ENCODE data around the gene ALOX5. TPM values are rescaled to one million over a fixed set of nuclear protein-coding genes. Genes with fewer than 3 reads are reported as not detected.
"Not testable (repeated sequence)": the region's sequence is repeated elsewhere in the genome, so short reads cannot be mapped to it uniquely, and the experiment has no call there.

ALOX5 gene
- total and polyA plus RNA-seq, 2 of the 4 experiments (the other 2 are of a cell fraction), result not detected

- no peak overlapping the region for H2AFZ ChIP-seq (replicated peaks; ENCODE audit: low read length, poor library complexity)
- no CpG with 5 or more reads among the region's 2 CpGs for WGBS, 2 experiments (ENCODE audit: extremely low coverage in 2 of 2, insufficient read length in 1 of 2)
- H3K27ac ChIP-seq (ENCODE audit: insufficient read depth, low read length), result no peak overlapping the region
- POLR2A ChIA-PET (ENCODE audit: unreplicated experiment), result no interaction called here
- no peak overlapping the region for H3K4ac ChIP-seq (ENCODE audit: low read depth, low read length)
- H3K9ac ChIP-seq (ENCODE audit: low read depth, low read length), result no peak overlapping the region
- no peak for DNase-seq
- no peak overlapping the region for H3K18ac ChIP-seq (ENCODE audit: low read depth, low read length)
- H4K91ac ChIP-seq (ENCODE audit: insufficient read depth, low read depth, low read length), result no peak overlapping the region
- intact Hi-C loops (cut with micrococcal nuclease), result no loop called here
- no peak for ATAC-seq (ENCODE audit: low read depth)
- CTCF ChIA-PET, result no interaction called here
- peaks cover 0 to 6% of the 10 kb centered on the region in 2 experiments; a peak in 2 of 4 replicates for H3K79me1 ChIP-seq (ENCODE audit: low read depth in 1 of 2, low read length in 2 of 2)
- H3K36me3 ChIP-seq (ENCODE audit: control insufficient read depth, insufficient read depth, low read length), result no peaks in the 10 kb centered on the region
- no peak overlapping the region for H3K56ac ChIP-seq (ENCODE audit: extremely low read depth, insufficient read depth, low read length)
- no peak overlapping the region for H3K14ac ChIP-seq (replicated peaks; ENCODE audit: low read depth, low read length)
- H3K9me3 ChIP-seq (ENCODE audit: control insufficient read depth, insufficient read depth, low read length), result no peaks in the 10 kb centered on the region
- no peaks in the 10 kb centered on the region for H4K20me1 ChIP-seq (ENCODE audit: insufficient read depth, low read length)
- no peaks in the 10 kb centered on the region for H3K27me3 ChIP-seq (ENCODE audit: control insufficient read depth, insufficient read depth, low read length)
- peaks cover 2% of the 10 kb centered on the region; the same call in 1 of the 2 replicates for H3K9me1 ChIP-seq (ENCODE audit: insufficient read depth, low read length)
- H2BK5ac ChIP-seq (ENCODE audit: low read depth, low read length, poor library complexity, severe bottlenecking), result no peak overlapping the region
- H2BK20ac ChIP-seq (ENCODE audit: low read depth, low read length), result no peak overlapping the region
- BruUV-seq (replicated peaks), result no TSS peak
- in situ Hi-C loops (cut with MboI; ENCODE audit: low sequenced_read_pairs), result no loop called here
- no peak overlapping the region for H2BK15ac ChIP-seq (ENCODE audit: low read depth, low read length)
- no peak overlapping the region for H2AK5ac ChIP-seq (ENCODE audit: low read depth, low read length)
- no peak overlapping the region for H4K5ac ChIP-seq (ENCODE audit: low read depth, low read length)
- no peak overlapping the region for H3K4me2 ChIP-seq (ENCODE audit: low read depth, low read length)
- H3K4me3 ChIP-seq (ENCODE audit: insufficient read depth, low read depth, low read length), result no peak overlapping the region
- no peak overlapping the region for H2AK9ac ChIP-seq (replicated peaks; ENCODE audit: low read depth, low read length, poor library complexity)
- TF ChIP-seq CHD1 (IDR thresholded peaks at IDR 0.05; ENCODE audit: low read depth, low read length) (no peak), CTCF (conservative IDR thresholded peaks at IDR 0.05; ENCODE audit: low read depth, low read length) (no peak)
- TF ChIP-seq, protein P1, sequence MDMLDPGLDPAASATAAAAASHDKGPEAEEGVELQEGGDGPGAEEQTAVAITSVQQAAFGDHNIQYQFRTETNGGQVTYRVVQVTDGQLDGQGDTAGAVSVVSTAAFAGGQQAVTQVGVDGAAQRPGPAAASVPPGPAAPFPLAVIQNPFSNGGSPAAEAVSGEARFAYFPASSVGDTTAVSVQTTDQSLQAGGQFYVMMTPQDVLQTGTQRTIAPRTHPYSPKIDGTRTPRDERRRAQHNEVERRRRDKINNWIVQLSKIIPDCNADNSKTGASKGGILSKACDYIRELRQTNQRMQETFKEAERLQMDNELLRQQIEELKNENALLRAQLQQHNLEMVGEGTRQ (IDR thresholded peaks at IDR 0.05; ENCODE audit: low read depth, low read length), result no peak
- dilution Hi-C loops (cut with HindIII; ENCODE audit: low sequenced_read_pairs, unreplicated experiment), result no loop called here
- no peaks in the 10 kb centered on the region for H3K4me1 ChIP-seq (ENCODE audit: control insufficient read depth, insufficient read depth, low read length)
- H4K8ac ChIP-seq (ENCODE audit: low read depth in 2 of 2, low read length in 2 of 2), result no peak overlapping the region
- H2BK120ac ChIP-seq (ENCODE audit: low read depth, low read length), result no peak overlapping the region
- no peak overlapping the region for H3K23ac ChIP-seq (ENCODE audit: low read depth, low read length)
Measured at GRCh38 chr10:45480294-45480693, 106.3 kb downstream of the ALOX5 start.

- H3K27me3 ChIP-seq (ENCODE audit: control insufficient read depth, insufficient read depth, low read length); H3K9ac ChIP-seq (ENCODE audit: low read depth, low read length); H2BK5ac ChIP-seq (ENCODE audit: low read depth, low read length, poor library complexity, severe bottlenecking); H3K9me3 ChIP-seq (ENCODE audit: control insufficient read depth, insufficient read depth, low read length); H2BK120ac ChIP-seq (ENCODE audit: low read depth, low read length); H3K79me1 ChIP-seq (ENCODE audit: low read depth in 1 of 2, low read length in 2 of 2); CTCF ChIA-PET; H4K20me1 ChIP-seq (ENCODE audit: insufficient read depth, low read length); H3K9me1 ChIP-seq (ENCODE audit: insufficient read depth, low read length); H4K91ac ChIP-seq (ENCODE audit: insufficient read depth, low read depth, low read length); H3K36me3 ChIP-seq (ENCODE audit: control insufficient read depth, insufficient read depth, low read length); BruUV-seq (replicated peaks); H3K14ac ChIP-seq (replicated peaks; ENCODE audit: low read depth, low read length); H3K4me1 ChIP-seq (ENCODE audit: control insufficient read depth, insufficient read depth, low read length); H3K27ac ChIP-seq (ENCODE audit: insufficient read depth, low read length); intact Hi-C loops (cut with micrococcal nuclease); H3K4ac ChIP-seq (ENCODE audit: low read depth, low read length); H2AK9ac ChIP-seq (replicated peaks; ENCODE audit: low read depth, low read length, poor library complexity); dilution Hi-C loops (cut with HindIII; ENCODE audit: low sequenced_read_pairs, unreplicated experiment); POLR2A ChIA-PET (ENCODE audit: unreplicated experiment); H4K8ac ChIP-seq (ENCODE audit: low read depth in 2 of 2, low read length in 2 of 2); in situ Hi-C loops (cut with MboI; ENCODE audit: low sequenced_read_pairs); H3K18ac ChIP-seq (ENCODE audit: low read depth, low read length); DNase-seq; ATAC-seq (ENCODE audit: low read depth); H3K56ac ChIP-seq (ENCODE audit: extremely low read depth, insufficient read depth, low read length); H2AFZ ChIP-seq (replicated peaks; ENCODE audit: low read length, poor library complexity); H3K4me2 ChIP-seq (ENCODE audit: low read depth, low read length); H2BK20ac ChIP-seq (ENCODE audit: low read depth, low read length); H2BK15ac ChIP-seq (ENCODE audit: low read depth, low read length); H2AK5ac ChIP-seq (ENCODE audit: low read depth, low read length); H3K4me3 ChIP-seq (ENCODE audit: insufficient read depth, low read depth, low read length); H4K5ac ChIP-seq (ENCODE audit: low read depth, low read length); H3K23ac ChIP-seq (ENCODE audit: low read depth, low read length): not testable (repeated sequence)
- WGBS, 2 experiments (ENCODE audit: extremely low coverage in 2 of 2, insufficient read length in 1 of 2), result no CpG with 5 or more reads among the region's 4 CpGs
Measured at GRCh38 chr10:45481100-45481499, 107.1 kb downstream of the ALOX5 start.

Measured in IMR-90 (cell line).